ENCODE data around the gene ZC3H10.

The ZC3H10 gene

DNA sequence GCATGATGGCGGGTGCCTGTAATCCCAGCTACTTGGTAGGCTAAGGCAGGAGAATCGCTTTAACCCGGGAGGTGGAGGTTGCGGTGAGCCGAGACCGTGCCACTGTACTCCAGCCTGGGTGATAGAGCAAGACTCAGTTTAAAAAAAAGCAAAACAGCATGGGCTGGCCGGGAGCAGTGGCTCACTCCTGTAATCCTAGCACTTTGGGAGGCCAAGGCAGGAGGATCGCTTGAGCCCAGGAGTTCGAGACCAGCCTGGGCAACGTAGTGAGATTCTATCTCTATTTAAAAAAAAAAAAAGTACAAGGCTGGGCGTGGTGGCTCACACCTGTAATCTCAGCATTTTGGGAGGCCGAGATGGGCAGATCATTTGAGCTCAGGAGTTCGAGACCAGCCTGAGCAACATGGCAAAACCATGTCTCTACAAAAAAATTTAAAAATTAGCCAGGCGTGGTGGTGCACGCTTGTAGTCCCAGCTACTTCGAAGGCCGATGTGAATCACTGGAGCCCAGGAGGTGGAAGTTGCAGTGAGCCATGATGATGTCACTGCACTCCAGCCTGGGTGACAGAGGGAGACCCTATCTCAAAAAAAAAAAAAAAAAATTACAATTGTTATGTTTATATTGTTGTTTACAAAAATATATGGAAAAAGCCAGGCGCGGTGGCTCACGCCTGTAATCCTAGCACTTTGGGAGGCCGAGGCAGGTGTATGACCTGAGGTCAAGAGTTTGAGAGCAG is 38.6 kb downstream of the ZC3H10 start:
- DNase-seq, result peak; percentile 52 to 62 (median 61)

DNA sequence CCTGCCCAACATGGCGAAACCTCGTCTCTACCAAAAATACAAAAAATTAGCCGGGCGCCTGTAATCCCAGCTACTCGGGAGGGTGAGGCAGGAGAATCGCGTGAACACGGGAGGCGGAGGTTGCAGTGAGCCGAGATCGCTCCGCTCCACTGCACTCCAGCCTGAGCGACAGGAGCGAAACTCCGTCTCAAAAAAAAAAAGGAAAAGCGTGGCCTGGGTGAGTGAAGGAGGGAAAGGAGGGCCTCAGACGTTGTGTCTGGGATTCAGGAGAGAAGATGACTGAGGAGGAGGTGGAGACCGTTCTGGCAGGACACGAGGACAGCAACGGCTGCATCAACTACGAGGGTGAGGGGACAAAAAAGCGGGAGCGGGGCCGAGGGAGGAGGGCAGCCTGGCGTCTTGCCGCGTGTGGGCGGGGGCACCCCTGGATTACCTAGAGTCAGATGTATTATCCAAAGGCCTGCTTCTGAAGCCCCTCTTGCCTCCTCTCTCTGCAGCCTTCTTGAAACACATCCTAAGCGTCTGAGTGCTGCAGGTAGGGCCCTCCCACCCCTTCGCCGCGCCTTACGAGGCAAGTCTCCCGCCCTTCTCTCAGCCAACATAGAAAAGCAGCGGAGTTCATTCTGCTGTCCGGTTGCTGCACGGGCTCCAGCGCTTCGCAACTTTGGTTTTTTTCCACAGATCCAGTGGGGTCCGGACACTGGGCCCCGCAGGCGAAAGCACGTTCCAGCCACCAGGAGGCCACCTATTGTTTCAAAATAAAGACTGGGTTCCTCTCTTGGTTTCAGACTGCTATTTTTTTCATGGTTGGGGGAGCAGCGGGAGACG is 39.3 kb downstream of the ZC3H10 start:
- peak; percentile 64 to 69 (median 66) for DNase-seq

DNA sequence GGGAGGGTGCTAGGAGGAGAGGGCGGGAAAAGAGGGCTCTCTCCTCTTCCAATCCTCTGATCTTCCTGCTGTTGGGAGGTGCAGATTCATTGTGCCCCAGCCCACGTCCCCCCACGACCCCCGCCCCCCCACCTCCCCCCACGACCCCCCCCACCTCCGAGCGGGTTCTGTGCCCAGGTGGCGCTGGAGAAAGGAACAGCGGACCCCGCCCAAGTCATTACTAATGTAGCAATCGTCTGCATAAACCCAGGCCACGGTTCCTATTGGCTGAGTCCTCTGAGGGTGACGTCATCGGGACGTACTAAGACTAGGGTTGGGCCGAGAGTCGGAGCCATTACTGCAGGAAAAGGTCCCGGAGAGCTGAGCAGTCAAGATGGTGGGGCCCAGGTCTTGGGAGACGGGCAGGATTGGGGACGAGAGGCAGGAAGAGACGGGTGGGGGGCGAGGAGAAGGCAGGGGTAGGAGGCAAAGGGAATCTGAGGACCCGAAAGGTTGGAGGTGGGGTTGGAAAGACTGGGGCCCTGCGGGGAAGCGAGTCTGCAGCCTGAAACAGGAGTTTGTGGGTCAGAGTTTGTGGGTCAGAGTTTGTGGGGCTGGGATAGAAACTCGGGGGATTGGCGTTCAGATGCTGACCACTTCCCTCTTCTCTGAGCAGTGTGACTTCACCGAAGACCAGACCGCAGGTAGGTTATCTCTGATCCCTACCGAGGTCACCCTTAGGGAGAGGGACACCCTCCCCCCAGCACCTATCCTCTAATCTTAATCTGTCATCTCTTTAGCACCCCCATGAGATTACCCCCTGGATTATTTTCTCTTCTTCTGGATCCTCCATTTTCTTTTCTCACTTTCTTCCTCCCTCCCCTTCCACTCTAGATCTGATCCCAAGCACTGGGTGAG is 40.2 kb downstream of the ZC3H10 start, which contains the start of gene MYL6:
Gene MYL6 (plus strand): TSS at position 331 of the 897 bp plus-strand sequence. CDS start 43 bp downstream, at position 374.
- DNase-seq, result peak; percentile 97 to 99 (median 98)

DNA sequence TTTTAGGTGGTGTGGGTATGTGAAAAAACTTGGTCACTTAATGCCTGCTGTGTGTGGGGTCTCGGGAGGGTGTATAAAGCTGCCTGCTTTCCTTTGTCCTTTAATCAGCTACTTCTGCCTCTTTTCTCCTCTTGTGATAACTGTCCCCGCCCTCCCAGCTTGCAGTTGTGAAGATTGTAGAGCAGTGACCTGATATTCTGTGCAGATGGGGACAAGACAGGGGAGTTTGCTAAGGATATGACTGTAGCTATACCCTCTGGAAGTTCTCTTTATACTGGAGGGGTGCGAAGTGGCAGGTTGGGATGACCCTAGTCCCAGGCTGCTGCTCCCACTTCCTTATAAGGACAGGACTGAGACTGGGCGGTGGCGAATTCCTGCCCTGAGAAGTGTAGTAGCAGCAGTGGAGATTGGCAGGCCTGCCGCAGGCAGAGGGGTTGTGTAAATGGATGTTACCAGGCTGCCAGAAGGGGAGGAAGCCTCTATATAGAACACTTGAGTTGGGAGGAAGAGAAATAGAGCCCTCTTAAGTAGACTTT is 40.9 kb downstream of the ZC3H10 start:
- DNase-seq, result peak; percentile 58 to 64 (median 62)

DNA sequence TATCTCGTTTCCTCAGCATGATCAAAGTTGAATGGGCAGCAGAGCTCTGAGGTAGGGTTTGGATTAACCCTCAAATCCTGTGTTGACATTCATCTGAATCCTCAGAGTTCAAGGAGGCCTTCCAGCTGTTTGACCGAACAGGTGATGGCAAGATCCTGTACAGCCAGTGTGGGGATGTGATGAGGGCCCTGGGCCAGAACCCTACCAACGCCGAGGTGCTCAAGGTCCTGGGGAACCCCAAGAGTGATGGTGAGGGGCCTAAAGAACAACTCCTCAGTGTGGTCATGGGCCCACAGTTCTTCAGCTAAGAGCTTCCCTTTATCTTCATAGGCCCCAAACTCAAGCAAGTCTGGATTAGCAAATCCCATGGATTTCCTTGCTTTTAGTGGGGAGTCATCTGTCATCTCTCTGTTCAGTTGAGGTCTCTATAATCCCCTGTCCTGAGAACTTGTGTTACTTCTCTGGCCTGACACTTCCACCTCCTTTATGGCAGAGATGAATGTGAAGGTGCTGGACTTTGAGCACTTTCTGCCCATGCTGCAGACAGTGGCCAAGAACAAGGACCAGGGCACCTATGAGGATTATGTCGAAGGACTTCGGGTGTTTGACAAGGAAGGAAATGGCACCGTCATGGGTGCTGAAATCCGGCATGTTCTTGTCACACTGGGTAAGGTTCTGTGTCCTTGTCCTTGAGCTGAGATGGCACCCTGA is 41.6 kb downstream of the ZC3H10 start:
- no peak for DNase-seq

DNA sequence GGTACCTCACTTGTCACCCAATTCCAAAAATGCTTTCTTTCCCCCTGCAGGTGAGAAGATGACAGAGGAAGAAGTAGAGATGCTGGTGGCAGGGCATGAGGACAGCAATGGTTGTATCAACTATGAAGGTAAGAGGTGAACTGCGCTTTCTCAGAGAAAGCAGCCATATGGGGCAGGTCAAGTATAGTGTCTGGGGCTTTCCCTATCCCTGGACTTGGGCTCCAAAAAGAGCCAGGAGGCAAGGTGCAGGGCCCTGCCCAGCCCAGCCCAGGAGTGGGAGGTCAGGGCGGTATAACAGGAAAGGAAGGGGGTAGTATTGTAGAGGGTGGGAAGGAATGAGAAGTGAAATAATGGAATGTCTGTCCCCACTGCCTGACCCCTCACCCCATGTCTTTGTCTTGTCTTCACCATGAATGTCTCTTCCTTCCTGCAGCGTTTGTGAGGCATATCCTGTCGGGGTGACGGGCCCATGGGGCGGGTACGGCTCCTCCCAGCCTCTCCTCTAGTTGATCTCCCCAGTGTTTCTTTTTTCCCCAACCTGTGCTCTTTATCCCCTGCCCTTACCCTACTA is 42.2 kb downstream of the ZC3H10 start:
- peak; percentile 48 to 57 (median 54) for DNase-seq

DNA sequence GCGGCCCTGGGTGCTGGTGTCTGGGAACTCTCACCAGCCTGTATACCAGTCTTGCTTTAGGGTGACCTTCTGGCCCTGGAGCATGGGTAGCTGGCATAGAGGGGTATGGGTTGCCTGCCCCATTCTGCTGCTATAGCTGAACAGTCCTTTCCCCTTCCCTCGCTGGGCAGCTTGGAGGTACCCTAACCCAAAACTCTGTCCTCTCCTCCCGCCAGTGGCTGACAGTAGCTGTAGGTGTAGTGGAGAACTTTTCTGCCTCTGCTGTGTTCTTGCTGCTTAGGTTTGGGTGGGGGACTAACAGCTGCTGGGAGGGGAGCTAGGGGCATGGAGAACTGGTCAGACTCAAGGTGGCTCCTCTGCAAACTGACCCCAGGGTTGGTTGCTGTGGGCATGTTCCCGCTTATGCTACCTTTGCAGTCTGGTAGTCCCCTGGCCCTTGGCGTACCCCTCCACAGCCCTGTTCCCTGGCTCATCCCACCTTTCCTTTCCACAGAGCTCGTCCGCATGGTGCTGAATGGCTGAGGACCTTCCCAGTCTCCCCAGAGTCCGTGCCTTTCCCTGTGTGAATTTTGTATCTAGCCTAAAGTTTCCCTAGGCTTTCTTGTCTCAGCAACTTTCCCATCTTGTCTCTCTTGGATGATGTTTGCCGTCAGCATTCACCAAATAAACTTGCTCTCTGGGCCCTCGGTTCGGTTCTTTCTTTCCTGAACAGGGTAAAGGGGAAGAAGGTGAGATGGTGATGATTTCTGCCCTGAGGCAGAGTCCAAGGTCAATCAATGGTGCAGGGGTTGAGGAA is 43.0 kb downstream of the ZC3H10 start:
- no peak for DNase-seq

DNA sequence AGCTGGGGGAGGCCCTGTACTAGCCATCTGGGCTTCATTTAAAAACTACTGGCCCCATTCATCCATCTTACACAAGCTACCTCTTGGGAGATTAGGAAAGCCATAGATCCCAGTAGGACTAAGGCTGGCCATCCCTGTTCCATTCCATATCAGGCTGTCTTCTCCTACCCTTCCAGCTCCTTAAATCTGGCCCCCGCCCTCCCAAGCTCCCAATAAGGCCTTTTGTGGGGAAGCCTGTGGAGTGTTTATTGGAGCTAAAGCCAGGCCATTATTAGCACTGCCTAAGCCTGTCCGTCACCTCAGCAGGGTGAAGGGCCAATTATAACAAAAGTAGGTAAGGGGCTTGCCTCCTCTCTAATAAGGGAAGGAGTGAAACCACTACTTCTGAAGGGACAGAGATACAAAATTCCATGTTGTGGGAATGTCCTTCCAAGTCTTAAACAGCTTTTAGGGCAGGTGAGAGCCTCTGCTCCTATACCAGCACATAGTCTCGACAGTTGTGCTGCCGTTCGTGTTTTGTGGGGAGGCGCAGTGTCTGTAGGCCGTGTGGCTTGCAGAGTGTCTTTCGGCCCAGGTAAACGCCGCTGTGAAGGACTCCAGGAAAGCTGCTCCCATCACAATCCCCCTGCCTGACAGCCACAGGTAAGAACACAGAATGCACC is 43.8 kb downstream of the ZC3H10 start:
- DNase-seq, result no peak

DNA sequence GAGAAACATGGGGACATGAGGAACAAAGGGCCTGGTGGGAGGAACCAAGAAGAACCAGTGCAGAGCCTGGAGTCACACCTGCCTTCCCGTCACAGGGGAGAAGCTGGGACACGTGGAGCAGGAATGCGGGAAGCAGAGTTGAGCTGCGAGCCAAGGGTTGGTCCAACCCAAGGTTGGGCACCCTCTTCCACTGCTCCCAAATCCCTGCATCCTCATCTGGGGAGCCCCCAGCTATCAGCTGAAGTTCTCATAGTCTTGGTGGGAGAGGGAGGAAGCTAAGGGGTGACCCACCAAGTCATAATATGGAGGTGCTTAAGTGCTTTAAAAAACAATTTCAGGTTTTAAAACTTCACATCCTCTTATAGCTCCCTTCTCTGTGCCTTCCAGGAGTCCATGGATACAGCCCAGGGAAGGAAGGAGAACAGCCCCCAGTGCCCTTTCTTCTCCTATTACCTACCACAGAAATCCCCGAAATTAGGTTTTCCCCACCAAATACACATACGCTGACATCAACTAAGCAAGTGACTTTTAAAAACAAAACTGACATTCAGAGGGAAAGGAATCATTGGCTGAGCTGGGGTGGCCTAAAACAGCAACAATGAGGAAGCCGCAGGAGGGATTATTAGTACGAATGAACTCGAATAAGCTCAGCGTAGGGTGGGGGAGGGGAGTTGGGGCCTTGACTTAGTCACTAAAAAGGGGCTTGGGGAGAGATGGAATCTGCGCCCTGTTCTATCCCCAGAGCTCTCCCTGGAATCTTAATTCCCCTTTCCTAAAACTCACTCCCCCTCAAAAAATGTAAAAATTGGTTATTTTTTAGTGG is 44.6 kb downstream of the ZC3H10 start:
- peak in 1 of 3 donors; percentile 15 for DNase-seq

DNA sequence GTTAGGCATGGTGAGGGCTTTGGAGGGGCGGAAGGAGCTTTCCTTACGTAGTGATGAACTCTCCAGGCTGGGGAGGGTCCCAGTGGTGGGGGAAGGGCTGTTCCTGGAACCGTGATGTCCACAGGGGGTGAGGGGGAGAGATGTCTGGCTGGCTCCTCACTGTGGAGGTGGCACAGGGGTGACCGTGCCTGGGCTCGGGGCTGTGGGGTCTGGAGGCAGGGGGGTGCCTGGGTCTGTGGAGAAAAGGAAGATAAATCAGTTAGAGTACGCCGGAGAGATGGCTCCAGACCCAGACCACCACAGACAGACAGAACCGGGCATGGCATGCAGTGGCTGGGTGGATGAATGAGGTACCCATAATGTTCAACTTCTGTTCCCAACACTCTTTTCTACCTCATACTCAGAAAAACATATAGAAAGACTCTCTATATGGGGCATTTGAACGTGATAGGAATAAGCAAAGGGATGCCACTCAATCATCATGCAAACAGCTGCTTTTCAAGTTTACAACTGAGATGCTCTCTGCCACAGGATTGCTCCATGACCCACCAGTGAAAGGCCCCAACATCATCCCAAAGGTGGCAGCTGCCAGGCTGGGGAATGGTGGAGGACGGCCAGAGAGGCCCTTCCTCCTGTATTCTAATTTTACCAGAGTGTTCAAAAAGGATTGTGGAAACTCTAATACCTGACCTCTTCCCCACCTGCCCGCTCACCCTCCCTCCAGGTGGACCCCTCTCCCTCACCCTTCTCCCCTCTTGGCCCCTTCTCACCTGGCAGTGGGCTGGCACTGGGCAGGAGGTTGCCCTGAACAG is 45.7 kb downstream of the ZC3H10 start:
- DNase-seq, result no peak

DNA sequence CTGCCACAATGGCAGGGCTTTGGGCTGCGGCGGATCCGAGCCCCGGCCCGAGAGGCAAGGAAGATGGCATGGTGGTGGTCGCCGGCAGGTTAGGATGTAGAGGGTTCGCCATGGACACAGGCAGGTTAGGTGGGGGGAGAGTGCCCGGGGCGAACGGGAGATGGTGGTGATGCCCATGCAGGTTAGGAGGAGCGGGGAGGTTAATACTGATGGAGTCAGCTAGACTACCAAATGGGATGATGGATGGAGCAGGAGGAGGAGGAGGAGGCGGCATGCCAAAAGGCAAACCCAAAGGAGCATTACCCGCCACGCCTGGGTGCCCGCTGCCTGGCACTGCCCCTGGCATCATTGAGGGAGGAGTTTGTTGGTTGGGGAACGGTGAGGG is 46.3 kb downstream of the ZC3H10 start:
- DNase-seq, result no peak

DNA sequence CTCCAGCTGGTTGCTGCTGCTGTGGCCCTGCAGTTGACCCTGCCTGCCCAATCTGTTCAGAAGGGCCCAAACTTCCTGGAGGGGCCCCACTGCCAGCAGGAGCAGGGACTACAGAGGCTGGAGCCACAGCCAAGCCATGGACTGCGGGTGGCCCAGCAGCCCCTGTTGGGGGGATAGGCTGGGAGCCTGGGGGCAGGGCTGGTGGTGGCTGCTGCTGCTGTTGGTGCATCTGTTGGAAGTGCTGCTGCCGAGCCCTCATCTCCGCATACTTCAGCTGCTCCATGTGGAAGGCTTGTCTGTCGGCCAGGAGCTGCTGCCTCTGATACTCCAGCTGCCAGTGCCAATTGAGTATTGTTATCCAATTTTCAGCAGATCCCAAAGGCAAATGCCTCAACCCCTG is 47.3 kb downstream of the ZC3H10 start:
- no peak for DNase-seq

DNA sequence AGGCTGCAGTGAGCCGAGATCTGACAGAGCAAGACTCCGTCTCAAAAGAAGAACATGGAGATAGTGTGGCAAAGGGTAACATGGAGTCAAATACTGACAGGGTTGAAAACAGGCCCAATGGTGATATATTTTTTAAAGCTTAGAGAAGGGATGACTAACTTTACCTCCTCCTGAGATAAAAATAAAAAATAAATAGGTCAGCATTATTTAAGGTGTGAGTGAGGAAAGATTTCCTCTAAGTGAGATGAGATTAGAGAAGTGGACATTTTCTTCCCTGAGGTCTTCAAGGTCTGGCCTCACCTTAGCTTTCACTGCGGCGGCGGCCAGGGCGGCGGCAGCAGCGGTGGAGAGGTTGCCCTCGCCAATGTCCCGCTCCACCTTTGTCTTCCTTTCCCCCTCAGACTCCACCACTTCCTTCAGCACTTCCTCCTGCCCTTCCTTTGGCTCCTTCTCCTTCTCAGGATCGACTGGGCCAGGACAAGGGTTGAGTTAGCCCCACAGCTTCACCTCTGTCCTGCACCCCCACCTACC is 51.2 kb downstream of the ZC3H10 start:
- no peak for DNase-seq

DNA sequence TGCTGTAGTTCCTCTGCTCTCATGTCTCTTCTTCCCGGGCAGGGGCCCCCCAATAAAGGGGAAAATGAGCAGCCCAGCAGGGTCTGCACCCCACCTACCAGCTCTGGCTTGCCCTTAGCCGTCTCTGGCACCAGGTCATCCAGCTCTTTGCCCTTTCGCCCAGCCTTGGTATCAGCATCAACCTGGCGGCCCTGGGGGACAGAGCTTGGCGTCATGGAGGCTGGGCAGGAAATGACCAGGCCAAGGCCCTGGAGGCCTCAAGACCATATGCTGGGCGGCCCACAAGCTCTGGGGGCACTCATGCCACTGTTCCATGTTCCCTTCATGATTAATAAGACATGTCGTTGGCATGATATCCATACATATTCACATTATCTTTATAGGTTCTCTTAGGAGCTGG is 54.8 kb downstream of the ZC3H10 start:
- DNase-seq, result no peak

Data from suppressor macrophage treated with lipopolysaccharide for 1 hour (primary cell).